Measurements from ENCODE around the gene KRT85.

Gene KRT85

GRCh38 chr12:52337054-52337453 is 30.2 kb downstream of the KRT85 start:
- CTCF ChIA-PET = interaction anchor here (0.9 to 5.4 kb wide), 7 partner anchors 10 to 198 kb away, joined by 3 to 49 read pairs (median 3); no protein-coding TSS in a partner anchor
- TF ChIP-seq ZNF654 (tag by site-specific recombination; IDR thresholded peaks at IDR 0.05; ENCODE audit: low read depth) = no peak
- no peak for TF ChIP-seq ZNF433 (tag by site-specific recombination; IDR thresholded peaks at IDR 0.05; ENCODE audit: low read depth)
- TF ChIP-seq GLI2 (tag by site-specific recombination; IDR thresholded peaks at IDR 0.05; ENCODE audit: borderline replicate concordance, low read depth) = no peak
- TF ChIP-seq SETDB1 (IDR thresholded peaks at IDR 0.05; ENCODE audit: insufficient read length, low read length) = peak; percentile 66
- no peak for TF ChIP-seq ZNF529 (tag by site-specific recombination; IDR thresholded peaks at IDR 0.05; ENCODE audit: insufficient replicate concordance)
- no peak for TF ChIP-seq ZNF214 (tag by site-specific recombination; IDR thresholded peaks at IDR 0.05; ENCODE audit: borderline replicate concordance)
- TF ChIP-seq ZSCAN16 (tag by site-specific recombination; IDR thresholded peaks at IDR 0.05) = no peak
- no peak for TF ChIP-seq ZFHX2 (tag by site-specific recombination; conservative IDR thresholded peaks at IDR 0.05)
- no peak for TF ChIP-seq ZBTB10 (tag by site-specific recombination; IDR thresholded peaks at IDR 0.05)
- no peak for TF ChIP-seq TCF7L2 (IDR thresholded peaks at IDR 0.05; ENCODE audit: borderline replicate concordance, low read depth, low read length)
- TF ChIP-seq ZNF585B (tag by site-specific recombination; IDR thresholded peaks at IDR 0.05) = no peak
- TF ChIP-seq KLF1 (tag by site-specific recombination; IDR thresholded peaks at IDR 0.05) = no peak
- TF ChIP-seq BCL6B (tag by site-specific recombination; IDR thresholded peaks at IDR 0.05) = peak; percentile 24; the same call in 1 of the 2 replicates
- no peak overlapping the region for H3K4me3 ChIP-seq (ENCODE audit: low read depth, low read length)
- 0 out of 2 replicates have a peak, but pooled peaks cover 2% of the 10 kb centered on the region for H3K4me1 ChIP-seq (ENCODE audit: control insufficient read depth, insufficient read depth, low read length)
- no peaks in the 10 kb centered on the region for H3K9me3 ChIP-seq (ENCODE audit: control insufficient read depth, insufficient read depth, low read depth, low read length)
- no peaks in the 10 kb centered on the region for H3K36me3 ChIP-seq (ENCODE audit: control insufficient read depth in 2 of 2, insufficient read depth in 1 of 2, low read length in 2 of 2)
- POLR2A ChIA-PET = interaction anchor here (0.5 to 1.6 kb wide), 3 partner anchors 10 to 611 kb away, joined by 4 to 8 read pairs (median 5); no protein-coding TSS in a partner anchor
- no peak overlapping the region for H3K27ac ChIP-seq (ENCODE audit: extremely low read depth, low read depth, low read length)

GRCh38 chr12:52336641-52337040 is 30.6 kb downstream of the KRT85 start:
- Histone ChIP-seq H3K9me3 (ENCODE audit: control insufficient read depth, insufficient read depth, low read depth, low read length) (no peaks in the 10 kb centered on the region), H3K4me1 (ENCODE audit: control insufficient read depth, insufficient read depth, low read length) (0 out of 2 replicates have a peak, but pooled peaks cover 2% of the 10 kb centered on the region), H3K27ac (ENCODE audit: extremely low read depth, low read depth, low read length) (no peak overlapping the region), H3K4me3 (ENCODE audit: low read depth, low read length) (no peak overlapping the region), H3K36me3 (ENCODE audit: control insufficient read depth in 2 of 2, insufficient read depth in 1 of 2, low read length in 2 of 2) (no peaks in the 10 kb centered on the region)
- TF ChIP-seq TCF7L2 (IDR thresholded peaks at IDR 0.05; ENCODE audit: borderline replicate concordance, low read depth, low read length) (no peak), SETDB1 (IDR thresholded peaks at IDR 0.05; ENCODE audit: insufficient read length, low read length) (peak; percentile 81)
- ChIA-PET CTCF (interaction anchor here (0.9 to 5.4 kb wide), 4 partner anchors 10 to 198 kb away, joined by 3 to 49 read pairs (median 4); no protein-coding TSS in a partner anchor), POLR2A (interaction anchor here (1.6 kb wide), 2 partner anchors 9 to 190 kb away, joined by 4 to 5 read pairs; no protein-coding TSS in a partner anchor)

- H3K4me1 ChIP-seq (ENCODE audit: control insufficient read depth, insufficient read depth, low read length) = 0 out of 2 replicates have a peak, but pooled peaks cover 2% of the 10 kb centered on the region
- POLR2A ChIA-PET = interaction anchor here (1.6 kb wide), 1 partner anchor 189 kb away, joined by 5 read pairs; no protein-coding TSS in a partner anchor
- H3K4me3 ChIP-seq (ENCODE audit: low read depth, low read length) = no peak overlapping the region
- no peaks in the 10 kb centered on the region for H3K9me3 ChIP-seq (ENCODE audit: control insufficient read depth, insufficient read depth, low read depth, low read length)
- TF ChIP-seq ZNF549 (tag by site-specific recombination; IDR thresholded peaks at IDR 0.05) = no peak
- TF ChIP-seq ATF2 (tag by site-specific recombination; IDR thresholded peaks at IDR 0.05; ENCODE audit: low read depth) = peak; percentile 40; the same call in 1 of the 2 replicates
- CTCF ChIA-PET = interaction anchor here (0.8 to 5.4 kb wide), 3 partner anchors 9 to 37 kb away, joined by 5 to 49 read pairs (median 7); no protein-coding TSS in a partner anchor
- no peaks in the 10 kb centered on the region for H3K36me3 ChIP-seq (ENCODE audit: control insufficient read depth in 2 of 2, insufficient read depth in 1 of 2, low read length in 2 of 2)
- H3K27ac ChIP-seq (ENCODE audit: extremely low read depth, low read depth, low read length) = no peak overlapping the region
Measured at GRCh38 chr12:52335598-52336262, 31.6 kb downstream of the KRT85 start.
